CD14-positive monocyte (primary cell): ENCODE measurements around the gene LARGE2. TPM values are rescaled to one million over a fixed set of nuclear protein-coding genes. Genes with fewer than 3 reads are reported as not detected.
A peak's percentile ranks its signal among the peaks of the same experiment; 100 is the strongest.

Experiments used
- DNase-seq, 3 donors: peaks; one replicate each; pipeline ENCODE4 v3.0.0-alpha.2; 2011 to 2022
- H2AFZ ChIP-seq: 2 replicates; pipeline ENCODE4 v1.6.0; 2012; ENCODE audit warnings: mild to moderate bottlenecking, low read depth, low read length, inconsistent platforms; ENCODE audit not compliant: insufficient read depth, poor library complexity, severe bottlenecking
- H3K27ac ChIP-seq, 2 donors: 1 replicate in 1 of 2; 2 replicates in 1 of 2; pipeline ENCODE4 v1.5.1; 2012 to 2013; ENCODE audit warnings: low read length in 2 of 2, control low read depth in 1 of 2, inconsistent platforms in 1 of 2, low read depth in 1 of 2, mild to moderate bottlenecking in 1 of 2
- H3K27me3 ChIP-seq, 2 donors: one replicate each; pipeline versions ENCODE4 v1.6.0 to v1.6.1; 2011 to 2013; ENCODE audit warnings: low read length in 2 of 2; ENCODE audit not compliant: control insufficient read depth in 2 of 2, insufficient read depth in 2 of 2
- H3K36me3 ChIP-seq, 2 donors: replicated peaks in 1 of 2; 1 replicate in 1 of 2; 2 replicates in 1 of 2; pipeline versions ENCODE4 v1.5.1 to v1.6.1; 2012 to 2013; ENCODE audit warnings: low read length in 2 of 2, control low read depth in 1 of 2, inconsistent platforms in 1 of 2, mild to moderate bottlenecking in 1 of 2; ENCODE audit not compliant: insufficient read depth in 2 of 2, control insufficient read depth in 1 of 2
- H3K4me1 ChIP-seq, 2 donors: 1 replicate in 1 of 2; 2 replicates in 1 of 2; pipeline versions ENCODE4 v1.5.1 to v1.6.1; 2012 to 2013; ENCODE audit warnings: low read length in 2 of 2, control low read depth in 1 of 2, inconsistent platforms in 1 of 2, mild to moderate bottlenecking in 1 of 2, moderate library complexity in 1 of 2; ENCODE audit not compliant: insufficient read depth in 2 of 2, control insufficient read depth in 1 of 2
- H3K4me2 ChIP-seq: replicated peaks from 2 replicates; pipeline ENCODE3; 2012; ENCODE audit warnings: low read length, moderate library complexity, mild to moderate bottlenecking; ENCODE audit not compliant: poor library complexity, severe bottlenecking; ENCODE audit errors: extremely low read depth
- H3K4me3 ChIP-seq, 3 experiments: fragments of 200-600 bp in 1 of 3; sonication (generic) in 1 of 3; replicated peaks in 1 of 3; 1 replicate in 2 of 3; 2 replicates in 1 of 3; pipeline ENCODE4 v1.5.1; 2011 to 2013; ENCODE audit warnings: low read length in 3 of 3, mild to moderate bottlenecking in 3 of 3, control low read depth in 2 of 3, low read depth in 2 of 3, inconsistent platforms in 1 of 3, moderate library complexity in 1 of 3
- H3K79me2 ChIP-seq: 2 replicates; pipeline ENCODE4 v1.6.0; 2012; ENCODE audit warnings: mild to moderate bottlenecking, control low read depth, inconsistent platforms, low read length, moderate library complexity; ENCODE audit not compliant: insufficient read depth
- H3K9ac ChIP-seq: 2 replicates; pipeline ENCODE4 v1.6.0; 2017; ENCODE audit warnings: low read length, mild to moderate bottlenecking; ENCODE audit not compliant: insufficient read depth, poor library complexity, severe bottlenecking
- H3K9me3 ChIP-seq, 2 donors: replicated peaks in 1 of 2; 1 replicate in 1 of 2; 2 replicates in 1 of 2; pipeline versions ENCODE4 v1.5.1 to v1.6.1; 2012 to 2013; ENCODE audit warnings: low read length in 2 of 2, control low read depth in 1 of 2; ENCODE audit not compliant: control insufficient read depth in 1 of 2, insufficient read depth in 1 of 2
- H4K20me1 ChIP-seq: 2 replicates; pipeline ENCODE4 v1.6.0; 2012; ENCODE audit warnings: mild to moderate bottlenecking, low read length, control low read depth, moderate library complexity; ENCODE audit not compliant: insufficient read depth
- H3K27ac Mint-ChIP-seq, 7 donors: one replicate each; pipeline ENCODE4 v1.8.0; 2020; ENCODE audit warnings: mild to moderate bottlenecking in 7 of 7, mixed read lengths in 7 of 7, moderate library complexity in 6 of 7, inconsistent platforms in 2 of 7
- H3K27me3 Mint-ChIP-seq, 3 donors: one replicate each; pipeline ENCODE4 v1.8.0; 2021 to 2022; ENCODE audit warnings: low read depth in 3 of 3, mild to moderate bottlenecking in 3 of 3, mixed read lengths in 3 of 3, moderate library complexity in 3 of 3, inconsistent platforms in 1 of 3
- H3K36me3 Mint-ChIP-seq, 2 donors: one replicate each; pipeline ENCODE4 v1.8.0; 2020; ENCODE audit warnings: mixed read lengths in 2 of 2, inconsistent platforms in 1 of 2, mild to moderate bottlenecking in 1 of 2
- H3K4me1 Mint-ChIP-seq: one replicate; pipeline ENCODE4 v1.8.0; 2020; ENCODE audit warnings: mild to moderate bottlenecking, mixed read lengths
- H3K4me3 Mint-ChIP-seq, 2 donors: one replicate each; pipeline ENCODE4 v1.8.0; 2020; ENCODE audit warnings: mild to moderate bottlenecking in 2 of 2, mixed read lengths in 2 of 2, moderate library complexity in 1 of 2
- H3K9me3 Mint-ChIP-seq, 7 donors: one replicate each; pipeline ENCODE4 v1.8.0; 2020 to 2022; ENCODE audit warnings: mixed read lengths in 7 of 7, mild to moderate bottlenecking in 6 of 7, moderate library complexity in 6 of 7, inconsistent platforms in 2 of 7
- CTCF ChIP-seq: fragments of 200-600 bp; IDR thresholded peaks from one replicate; pipeline ENCODE4 v1.8.0; 2022; ENCODE audit warnings: antibody characterized with exemption, mild to moderate bottlenecking
- WGBS: methylation state at CpG from one replicate; pipeline ENCODE4 v1.1.5; 2013; ENCODE audit warnings: missing lambda C conversion rate; ENCODE audit not compliant: insufficient coverage; 5-methylcytosine and 5-hydroxymethylcytosine counted together
- intact Hi-C, 2 donors: fragments of 100-400 bp; cut with micrococcal nuclease; formaldehyde crosslinking; loops; one replicate each; pipeline versions ENCODE4 v1.15.0 to v1.15.1; 2023
- polyA plus RNA-seq, 3 donors: library from polyadenylated mRNA; depleted of rRNA in 1 of 3; unstranded in 2 of 3; stranded (reverse) in 1 of 3; fragments of 300-500 nt in 2 of 3; fragments of >200 nt in 1 of 3; fragmentation: Illumina TruSeq in 2 of 3; gene quantifications; 1 replicate in 2 of 3; 2 replicates in 1 of 3; pipeline ENCODE4 v1.2.3, GENCODE V29; 2012 to 2021

LARGE2 gene
- polyA plus RNA-seq, 3 donors, result 0.12 TPM; not detected in 2

GRCh38 chr11:45927332-45927683 is 4.9 kb downstream of the LARGE2 start:
- Mint-ChIP-seq H3K36me3 (peaks cover 15 to 29% of the 10 kb centered on the region in 2 donors), H3K4me1 (peaks cover 49% of the 10 kb centered on the region), H3K4me3 (no peak overlapping the region), H3K9me3 (peaks cover 0 to 6% (median 4%) of the 10 kb centered on the region in 7 donors), H3K27me3 (peaks cover 12 to 21% (median 19%) of the 10 kb centered on the region in 3 donors), H3K27ac (no peak overlapping the region)
- no peak for TF ChIP-seq CTCF
- intact Hi-C loops, result no loop called here
- peaks cover 38% of the 10 kb centered on the region for H4K20me1 ChIP-seq
- H3K4me1 ChIP-seq, result peaks cover 35 to 43% of the 10 kb centered on the region in 2 donors
- no peak overlapping the region for H3K4me2 ChIP-seq
- H3K36me3 ChIP-seq, result peaks cover 10 to 13% of the 10 kb centered on the region in 2 donors
- H3K4me3 ChIP-seq, result no peak overlapping the region
- peaks cover 2 to 10% of the 10 kb centered on the region in 2 donors for H3K27me3 ChIP-seq
- no peak overlapping the region for H3K27ac ChIP-seq
- no peak overlapping the region for H2AFZ ChIP-seq
- H3K9me3 ChIP-seq, result no peaks in the 10 kb centered on the region
- WGBS, result 35% methylated on average over 12 of the region's 15 CpGs
- peak overlapping the region; percentile 15 for H3K9ac ChIP-seq
- DNase-seq, result peak in 1 of 3 donors; percentile 4
- peaks cover 19% of the 10 kb centered on the region for H3K79me2 ChIP-seq

GRCh38 chr11:45927684-45928413 is 5.4 kb downstream of the LARGE2 start:
- peaks cover 10 to 15% of the 10 kb centered on the region in 2 donors for H3K36me3 ChIP-seq
- H3K9ac ChIP-seq, result peak overlapping the region; percentile 15
- H3K9me3 Mint-ChIP-seq, result peaks cover 0 to 6% (median 4%) of the 10 kb centered on the region in 7 donors
- no peak overlapping the region for H3K4me3 Mint-ChIP-seq
- H3K4me1 Mint-ChIP-seq, result peaks cover 54% of the 10 kb centered on the region
- H3K4me2 ChIP-seq, result no peak overlapping the region
- intact Hi-C loops, result no loop called here
- DNase-seq, result peak in 1 of 3 donors; percentile 3
- no peak overlapping the region for H3K4me3 ChIP-seq
- H3K27me3 Mint-ChIP-seq, result peaks cover 12 to 21% (median 18%) of the 10 kb centered on the region in 3 donors
- H4K20me1 ChIP-seq, result peaks cover 42% of the 10 kb centered on the region
- peaks cover 40 to 43% of the 10 kb centered on the region in 2 donors for H3K4me1 ChIP-seq
- peak overlapping the region in 1 of 7 donors; percentile 65 for H3K27ac Mint-ChIP-seq
- no peak for TF ChIP-seq CTCF
- no peak overlapping the region for H3K27ac ChIP-seq
- WGBS, result 94% methylated on average over 27 of the region's 27 CpGs
- no peak overlapping the region for H2AFZ ChIP-seq
- H3K9me3 ChIP-seq, result no peaks in the 10 kb centered on the region
- peaks cover 24% of the 10 kb centered on the region for H3K79me2 ChIP-seq
- H3K27me3 ChIP-seq, result peaks cover 0 to 8% of the 10 kb centered on the region in 2 donors
- H3K36me3 Mint-ChIP-seq, result peaks cover 20 to 34% of the 10 kb centered on the region in 2 donors
